CD4-positive, alpha-beta T cell (primary cell): ENCODE data around the gene C6orf141. TPM values are rescaled to one million over a fixed set of nuclear protein-coding genes. Genes with fewer than 3 reads are reported as not detected.

ENCODE experiments used
- ATAC-seq: fragments of 200-7000 bp; cut with Tn5 transposase; one replicate; pipeline ENCODE4 v1.10.0; 2022; ENCODE audit warnings: mild to moderate bottlenecking; ENCODE audit not compliant: poor library complexity
- CTCF ChIA-PET: fragments of 350-600 bp; sonication (Branson Sonifier 250); formaldehyde crosslinking; loops from one replicate; lab custom pipeline; 2021; ENCODE audit warnings: antibody characterized with exemption, inconsistent platforms; lab: Charles Lee
- POLR2A ChIA-PET: fragments of 350-600 bp; sonication (Branson Sonifier 250); formaldehyde crosslinking; loops from one replicate; lab custom pipeline; 2021; ENCODE audit warnings: antibody characterized with exemption, inconsistent platforms; lab: Charles Lee
- DNase-seq, 14 experiments: peaks; one replicate each; pipeline ENCODE4 v3.0.0-alpha.2; 2013 to 2020; ENCODE audit warnings: mixed read lengths in 2 of 14
- H3K27ac ChIP-seq, 2 donors: one replicate each; pipeline versions ENCODE4 v1.5.1 to v1.7.0; 2013; ENCODE audit warnings: low read length in 2 of 2, low read depth in 1 of 2, mild to moderate bottlenecking in 1 of 2
- H3K27me3 ChIP-seq, 2 experiments: 1 replicate in 1 of 2; 2 replicates in 1 of 2; pipeline versions ENCODE4 v1.6.1 to v1.7.0; 2013; ENCODE audit warnings: low read length in 2 of 2, control low read depth in 1 of 2, mild to moderate bottlenecking in 1 of 2, moderate library complexity in 1 of 2; ENCODE audit not compliant: insufficient read depth in 2 of 2, control insufficient read depth in 1 of 2
- H3K36me3 ChIP-seq: one replicate; pipeline ENCODE4 v1.6.1; 2013; ENCODE audit warnings: low read length, control low read depth; ENCODE audit not compliant: insufficient read depth
- H3K4me1 ChIP-seq: one replicate; pipeline ENCODE4 v1.6.1; 2013; ENCODE audit warnings: low read length, control low read depth; ENCODE audit not compliant: insufficient read depth
- H3K4me3 ChIP-seq: one replicate; pipeline ENCODE4 v1.5.1; 2013; ENCODE audit warnings: mild to moderate bottlenecking, low read length, moderate library complexity
- H3K9me3 ChIP-seq, 2 experiments: 1 replicate in 1 of 2; 2 replicates in 1 of 2; pipeline versions ENCODE4 v1.6.1 to v1.7.0; 2013; ENCODE audit warnings: low read length in 2 of 2, mild to moderate bottlenecking in 2 of 2, control low read depth in 1 of 2, moderate library complexity in 1 of 2; ENCODE audit not compliant: control insufficient read depth in 1 of 2, insufficient read depth in 1 of 2
- H3K27ac Mint-ChIP-seq: one replicate; pipeline ENCODE4 v1.8.0; 2020; ENCODE audit warnings: mixed read lengths
- H3K27me3 Mint-ChIP-seq: one replicate; pipeline ENCODE4 v1.8.0; 2021; ENCODE audit warnings: mixed read lengths
- H3K36me3 Mint-ChIP-seq: one replicate; pipeline ENCODE4 v1.8.0; 2021; ENCODE audit warnings: low read depth, mixed read lengths
- H3K4me1 Mint-ChIP-seq: one replicate; pipeline ENCODE4 v1.8.0; 2021; ENCODE audit warnings: low read depth, mixed read lengths
- H3K4me3 Mint-ChIP-seq: one replicate; pipeline ENCODE4 v1.8.0; 2020; ENCODE audit warnings: mild to moderate bottlenecking, mixed read lengths
- H3K9me3 Mint-ChIP-seq: one replicate; pipeline ENCODE4 v1.8.0; 2020; ENCODE audit warnings: mixed read lengths
- intact Hi-C, 2 experiments: fragments of 100-400 bp; cut with DNase I in 1 of 2; cut with micrococcal nuclease in 1 of 2; formaldehyde crosslinking; loops; one replicate each; pipeline versions ENCODE4 v1.15.1 to v1.9.0; 2023 to 2025; cut with DNase I, micrococcal nuclease
- total RNA-seq, 174 experiments: library from RNA in 2 of 174; stranded (reverse) in 2 of 174; gene quantifications; one replicate each; pipeline ENCODE4 v1.2.3 and lab custom pipeline; 2021 to 2026
- TF ChIP-seq, protein P1 (sequence below): fragments of 200-600 bp; IDR thresholded peaks from one replicate; pipeline ENCODE4 v1.8.0; 2022; ENCODE audit warnings: antibody characterized with exemption, mild to moderate bottlenecking

The C6orf141 gene
- total RNA-seq, 2 experiments from 2014 or later: not detected

DNA sequence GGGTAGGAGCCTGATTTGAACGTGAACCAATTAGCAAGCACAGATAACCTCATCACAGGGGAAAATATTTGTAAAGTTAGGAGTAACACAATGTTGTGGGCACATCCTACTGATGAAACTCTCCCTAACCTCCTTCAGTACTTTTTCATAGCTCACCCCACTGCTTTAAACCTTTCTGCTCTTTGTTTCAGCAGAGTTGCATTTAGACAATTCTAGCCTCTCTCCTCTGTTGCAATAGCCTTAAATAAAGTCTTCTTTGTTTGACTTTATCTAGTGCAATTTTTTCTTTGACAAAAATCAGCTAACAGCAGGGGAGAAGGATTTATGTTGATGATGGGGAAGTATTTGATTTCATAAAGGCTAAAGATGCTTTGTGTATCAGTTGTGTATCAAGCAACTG lies 14.1 kb downstream of the C6orf141 start:
- no peaks in the 10 kb centered on the region for H3K36me3 ChIP-seq
- no peaks in the 10 kb centered on the region for H3K4me1 ChIP-seq
- Mint-ChIP-seq H3K27me3 (peaks cover 38% of the 10 kb centered on the region), H3K4me1 (no peaks in the 10 kb centered on the region), H3K9me3 (no peaks in the 10 kb centered on the region), H3K27ac (no peak overlapping the region), H3K4me3 (no peak overlapping the region), H3K36me3 (no peaks in the 10 kb centered on the region)
- intact Hi-C loops: no loop called here
- ChIA-PET CTCF (no interaction called here), POLR2A (no interaction called here)
- DNase-seq (no peak), ATAC-seq (no peak)
- H3K27ac ChIP-seq: no peak overlapping the region
- H3K27me3 ChIP-seq: peaks cover 0 to 3% of the 10 kb centered on the region in 2 experiments
- H3K4me3 ChIP-seq: no peak overlapping the region
- H3K9me3 ChIP-seq: no peaks in the 10 kb centered on the region
- TF ChIP-seq, protein P1, sequence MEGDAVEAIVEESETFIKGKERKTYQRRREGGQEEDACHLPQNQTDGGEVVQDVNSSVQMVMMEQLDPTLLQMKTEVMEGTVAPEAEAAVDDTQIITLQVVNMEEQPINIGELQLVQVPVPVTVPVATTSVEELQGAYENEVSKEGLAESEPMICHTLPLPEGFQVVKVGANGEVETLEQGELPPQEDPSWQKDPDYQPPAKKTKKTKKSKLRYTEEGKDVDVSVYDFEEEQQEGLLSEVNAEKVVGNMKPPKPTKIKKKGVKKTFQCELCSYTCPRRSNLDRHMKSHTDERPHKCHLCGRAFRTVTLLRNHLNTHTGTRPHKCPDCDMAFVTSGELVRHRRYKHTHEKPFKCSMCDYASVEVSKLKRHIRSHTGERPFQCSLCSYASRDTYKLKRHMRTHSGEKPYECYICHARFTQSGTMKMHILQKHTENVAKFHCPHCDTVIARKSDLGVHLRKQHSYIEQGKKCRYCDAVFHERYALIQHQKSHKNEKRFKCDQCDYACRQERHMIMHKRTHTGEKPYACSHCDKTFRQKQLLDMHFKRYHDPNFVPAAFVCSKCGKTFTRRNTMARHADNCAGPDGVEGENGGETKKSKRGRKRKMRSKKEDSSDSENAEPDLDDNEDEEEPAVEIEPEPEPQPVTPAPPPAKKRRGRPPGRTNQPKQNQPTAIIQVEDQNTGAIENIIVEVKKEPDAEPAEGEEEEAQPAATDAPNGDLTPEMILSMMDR: no peak

DNA sequence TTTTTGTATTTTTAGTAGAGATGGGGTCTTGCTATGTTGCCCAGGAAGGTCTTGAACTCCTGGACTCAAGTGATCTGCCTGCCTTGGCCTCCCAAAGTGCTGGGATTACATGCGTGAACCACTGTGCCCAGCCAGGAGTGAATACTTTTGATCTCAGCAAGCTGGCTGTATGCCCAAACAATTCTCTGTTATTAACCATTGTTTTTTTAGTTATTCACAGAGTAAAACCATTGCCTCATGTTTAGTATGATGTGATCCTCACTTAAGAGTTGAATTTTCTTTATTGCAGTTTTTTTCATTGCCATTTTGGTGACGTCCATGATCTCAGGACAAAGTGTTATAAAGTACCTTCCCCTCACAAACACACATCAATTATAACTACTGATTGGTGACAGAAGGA lies 14.8 kb downstream of the C6orf141 start:
- Histone ChIP-seq H3K27ac (no peak overlapping the region), H3K9me3 (no peaks in the 10 kb centered on the region), H3K36me3 (no peaks in the 10 kb centered on the region), H3K4me3 (no peak overlapping the region), H3K4me1 (no peaks in the 10 kb centered on the region), H3K27me3 (peaks cover 0 to 3% of the 10 kb centered on the region in 2 experiments)
- no peak overlapping the region for H3K27ac Mint-ChIP-seq
- no peaks in the 10 kb centered on the region for H3K9me3 Mint-ChIP-seq
- no peaks in the 10 kb centered on the region for H3K4me1 Mint-ChIP-seq
- H3K27me3 Mint-ChIP-seq: peaks cover 36% of the 10 kb centered on the region
- DNase-seq: no peak
- H3K36me3 Mint-ChIP-seq: no peaks in the 10 kb centered on the region
- no peak overlapping the region for H3K4me3 Mint-ChIP-seq
- TF ChIP-seq, protein P1: no peak
- POLR2A ChIA-PET: no interaction called here
- CTCF ChIA-PET: no interaction called here
- intact Hi-C loops: no loop called here
- ATAC-seq: no peak

DNA sequence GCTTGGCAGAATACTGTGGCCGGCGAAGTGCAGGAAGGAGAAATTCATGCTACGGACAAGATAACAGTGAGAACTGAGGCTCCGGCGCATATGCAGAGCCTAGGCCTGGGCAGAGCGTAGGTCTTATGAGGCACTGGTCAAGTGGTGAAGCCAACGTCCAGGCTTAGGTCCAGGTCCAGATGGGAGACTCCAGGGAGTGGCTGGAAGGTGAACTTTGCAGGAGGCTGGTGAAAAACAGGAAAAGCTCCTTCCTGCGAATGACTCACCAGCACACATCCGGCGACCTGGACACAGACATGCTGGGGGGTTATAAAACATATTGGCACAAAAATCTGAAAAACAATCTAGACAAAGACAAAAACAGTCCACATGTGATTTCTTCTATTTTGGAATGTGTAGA lies 15.4 kb downstream of the C6orf141 start:
- Histone ChIP-seq H3K4me3 (no peak overlapping the region), H3K4me1 (no peaks in the 10 kb centered on the region), H3K36me3 (no peaks in the 10 kb centered on the region), H3K27ac (no peak overlapping the region), H3K27me3 (peaks cover 0 to 3% of the 10 kb centered on the region in 2 experiments), H3K9me3 (no peaks in the 10 kb centered on the region)
- Mint-ChIP-seq H3K27me3 (peaks cover 33% of the 10 kb centered on the region), H3K36me3 (no peaks in the 10 kb centered on the region), H3K4me1 (no peaks in the 10 kb centered on the region), H3K27ac (no peak overlapping the region), H3K4me3 (no peak overlapping the region), H3K9me3 (no peaks in the 10 kb centered on the region)
- DNase-seq (no peak), ATAC-seq (no peak)
- ChIA-PET POLR2A (no interaction called here), CTCF (no interaction called here)
- TF ChIP-seq, protein P1: no peak
- intact Hi-C loops: no loop called here
